ENCODE data around the gene DTHD1. TPM values are rescaled to one million over a fixed set of nuclear protein-coding genes. Genes with fewer than 3 reads are reported as not detected.

Gene DTHD1
- polyA plus RNA-seq, 1 of the 3 experiments (the other 2 are of a cell fraction): not detected

- no peak overlapping the region for H3K9ac ChIP-seq
- ChIA-PET POLR2A (no interaction called here), CTCF (interaction anchor here (1.2 kb wide), 1 partner anchor 10 kb away, joined by 3 read pairs; no protein-coding TSS in a partner anchor)
- no peak overlapping the region for H3K27ac ChIP-seq (ENCODE audit: low read depth in 2 of 2, low read length in 1 of 2)
- no peaks in the 10 kb centered on the region for H3K79me2 ChIP-seq (ENCODE audit: insufficient read depth)
- no peaks in the 10 kb centered on the region for H3K27me3 ChIP-seq (ENCODE audit: insufficient read depth)
- WGBS (ENCODE audit: low lambda C conversion rate): 3% methylated on average over 2 of the region's 2 CpGs
- H3K9me3 ChIP-seq: no peaks in the 10 kb centered on the region
- no peak overlapping the region for H3K4me2 ChIP-seq
- H3K9me2 ChIP-seq: no peaks in the 10 kb centered on the region
- H4K20me1 ChIP-seq (ENCODE audit: insufficient read depth): no peaks in the 10 kb centered on the region
- no peak overlapping the region for H2AFZ ChIP-seq (ENCODE audit: low read depth)
- no peaks in the 10 kb centered on the region for H3K4me1 ChIP-seq (ENCODE audit: control insufficient read depth in 1 of 2, insufficient read depth in 2 of 2, low read depth in 1 of 2, low read length in 1 of 2)
- H3F3A ChIP-seq (replicated peaks; ENCODE audit: insufficient read depth): no peaks in the 10 kb centered on the region
- TF ChIP-seq FOXM1 (IDR thresholded peaks at IDR 0.05; ENCODE audit: low read depth) (no peak), ELF1 (IDR thresholded peaks at IDR 0.05) (no peak), REST (IDR thresholded peaks at IDR 0.05; ENCODE audit: low read depth, low read length) (no peak), NFIC (IDR thresholded peaks at IDR 0.05; ENCODE audit: borderline replicate concordance) (no peak), GABPA (IDR thresholded peaks at IDR 0.05; ENCODE audit: low read depth) (no peak), SIN3A (IDR thresholded peaks at IDR 0.05; ENCODE audit: borderline replicate concordance, low read depth, low read length) (no peak), SMC3 (IDR thresholded peaks at IDR 0.05; ENCODE audit: low read depth, low read length) (no peak), EP300 (IDR thresholded peaks at IDR 0.05; ENCODE audit: borderline replicate concordance in 1 of 2, low read depth in 1 of 2, low read length in 1 of 2) (no peak), RAD21 (IDR thresholded peaks at IDR 0.05; ENCODE audit: low read length) (no peak), ZBTB33 (IDR thresholded peaks at IDR 0.05; ENCODE audit: borderline replicate concordance, low read depth) (no peak)
- H3K36me3 ChIP-seq (replicated peaks in 1 of 2; ENCODE audit: control insufficient read depth in 1 of 2, insufficient read depth in 2 of 2, low read length in 1 of 2): no peaks in the 10 kb centered on the region
- H3K4me3 ChIP-seq (ENCODE audit: low read depth in 2 of 2, low read length in 1 of 2): no peak overlapping the region
- no peak for DNase-seq
Measured at GRCh38 chr4:36308150-36308549, 26.7 kb downstream of the DTHD1 start.

GRCh38 chr4:36310216-36310615 is 28.8 kb downstream of the DTHD1 start:
- H4K20me1 ChIP-seq (ENCODE audit: insufficient read depth): no peaks in the 10 kb centered on the region
- H3K36me3 ChIP-seq (replicated peaks in 1 of 2; ENCODE audit: control insufficient read depth in 1 of 2, insufficient read depth in 2 of 2, low read length in 1 of 2): no peaks in the 10 kb centered on the region
- WGBS (ENCODE audit: low lambda C conversion rate): 3% methylated on average over 4 of the region's 4 CpGs
- H3K9ac ChIP-seq: no peak overlapping the region
- H3K27ac ChIP-seq (ENCODE audit: low read depth in 2 of 2, low read length in 1 of 2): no peak overlapping the region
- no peak overlapping the region for H3K4me3 ChIP-seq (ENCODE audit: low read depth in 2 of 2, low read length in 1 of 2)
- no peaks in the 10 kb centered on the region for H3K9me3 ChIP-seq
- no peaks in the 10 kb centered on the region for H3F3A ChIP-seq (replicated peaks; ENCODE audit: insufficient read depth)
- H3K79me2 ChIP-seq (ENCODE audit: insufficient read depth): no peaks in the 10 kb centered on the region
- H3K4me2 ChIP-seq: no peak overlapping the region
- H3K9me2 ChIP-seq: no peaks in the 10 kb centered on the region
- H3K4me1 ChIP-seq (ENCODE audit: control insufficient read depth in 1 of 2, insufficient read depth in 2 of 2, low read depth in 1 of 2, low read length in 1 of 2): no peaks in the 10 kb centered on the region
- H3K27me3 ChIP-seq (ENCODE audit: insufficient read depth): no peaks in the 10 kb centered on the region
- H2AFZ ChIP-seq (ENCODE audit: low read depth): no peak overlapping the region
- TF ChIP-seq EP300 (IDR thresholded peaks at IDR 0.05; ENCODE audit: borderline replicate concordance in 1 of 2, low read depth in 1 of 2, low read length in 1 of 2) (no peak), RFX5 (IDR thresholded peaks at IDR 0.05; ENCODE audit: low read length) (no peak), SMC3 (IDR thresholded peaks at IDR 0.05; ENCODE audit: low read depth, low read length) (no peak), RXRA (IDR thresholded peaks at IDR 0.05; ENCODE audit: borderline replicate concordance, low read depth) (no peak), FOSL2 (IDR thresholded peaks at IDR 0.05; ENCODE audit: borderline replicate concordance, low read depth) (no peak), ELF1 (IDR thresholded peaks at IDR 0.05) (no peak), IRF3 (IDR thresholded peaks at IDR 0.05; ENCODE audit: low read depth, low read length) (no peak), MXI1 (IDR thresholded peaks at IDR 0.05; ENCODE audit: low read depth, low read length) (no peak), USF2 (IDR thresholded peaks at IDR 0.05; ENCODE audit: borderline replicate concordance, low read depth, low read length) (no peak), RAD21 (IDR thresholded peaks at IDR 0.05; ENCODE audit: low read length) (no peak), YY1 (IDR thresholded peaks at IDR 0.05; ENCODE audit: low read depth) (no peak)
- no peak for DNase-seq
- CTCF ChIA-PET: no interaction called here
- POLR2A ChIA-PET: no interaction called here

All from SK-N-SH (cell line).